CD4-positive, alpha-beta T cell treated with Interferon alpha-2 for 1 hour (primary cell): ENCODE results near the gene DSCAML1.

Experiments
- DNase-seq, 2 donors: peaks; one replicate each; pipeline ENCODE4 v3.0.0-alpha.2; 2020 to 2022

Gene DSCAML1

DNA sequence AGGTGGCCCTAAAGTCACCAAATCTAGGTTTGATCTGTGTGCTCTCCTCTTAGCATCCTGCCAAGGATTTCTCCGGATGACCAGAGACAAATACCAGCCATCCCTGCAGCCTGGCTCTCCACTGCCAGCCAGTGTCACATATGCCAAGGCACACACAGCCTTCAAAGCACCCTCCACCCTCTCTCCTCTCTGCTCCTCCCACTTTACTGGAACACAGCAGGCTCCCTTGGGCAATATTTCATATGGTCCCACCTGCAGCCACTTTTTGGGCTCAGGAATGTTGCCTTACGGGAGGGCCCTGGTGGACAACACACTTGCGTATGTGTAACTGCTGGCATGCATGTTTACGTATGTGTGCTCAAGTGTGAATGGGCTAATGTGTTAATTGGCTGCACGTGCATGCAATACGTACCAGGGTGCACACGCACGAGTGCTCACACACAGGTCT is 285.5 kb downstream of the DSCAML1 start:
- no peak for DNase-seq

DNA sequence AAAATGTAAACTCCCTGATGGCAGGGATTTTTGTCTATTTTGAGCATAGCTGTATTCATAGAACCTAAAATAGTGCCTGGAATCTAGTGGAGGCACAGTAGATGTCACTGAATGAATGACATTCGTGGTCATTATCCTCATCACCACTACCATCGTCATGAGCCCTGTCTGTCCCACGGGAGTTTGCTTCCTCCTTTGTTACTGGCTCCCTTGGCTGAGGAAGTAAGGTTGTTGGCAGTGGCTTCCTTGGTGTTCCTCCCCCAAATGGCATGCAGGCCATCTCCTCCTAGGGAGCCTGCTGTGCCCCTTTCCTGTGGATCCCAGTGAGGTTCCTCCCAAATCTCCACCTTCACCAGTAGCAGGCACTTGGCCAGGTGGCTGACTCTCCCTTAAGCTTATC is 286.4 kb downstream of the DSCAML1 start:
- DNase-seq: no peak

DNA sequence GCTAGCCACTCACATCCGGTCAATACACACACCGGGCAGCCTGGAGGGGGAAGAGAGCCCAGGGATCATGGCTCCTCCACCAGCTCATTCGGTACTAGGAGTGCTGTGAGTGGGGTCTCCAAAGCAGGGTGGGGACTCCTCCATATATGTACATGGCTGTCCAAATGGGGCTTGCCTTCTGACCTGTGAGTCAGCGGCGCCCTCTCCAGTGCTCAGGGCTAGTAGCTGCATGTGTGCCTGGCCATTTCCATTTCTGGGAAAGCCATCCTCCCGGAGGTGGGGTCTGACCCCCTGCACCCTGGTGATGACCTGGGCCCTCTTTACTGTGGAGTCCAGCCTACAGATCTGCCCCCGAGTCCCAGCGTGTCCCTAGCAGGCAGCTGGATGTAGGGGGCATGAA is 287.5 kb downstream of the DSCAML1 start:
- no peak for DNase-seq

DNA sequence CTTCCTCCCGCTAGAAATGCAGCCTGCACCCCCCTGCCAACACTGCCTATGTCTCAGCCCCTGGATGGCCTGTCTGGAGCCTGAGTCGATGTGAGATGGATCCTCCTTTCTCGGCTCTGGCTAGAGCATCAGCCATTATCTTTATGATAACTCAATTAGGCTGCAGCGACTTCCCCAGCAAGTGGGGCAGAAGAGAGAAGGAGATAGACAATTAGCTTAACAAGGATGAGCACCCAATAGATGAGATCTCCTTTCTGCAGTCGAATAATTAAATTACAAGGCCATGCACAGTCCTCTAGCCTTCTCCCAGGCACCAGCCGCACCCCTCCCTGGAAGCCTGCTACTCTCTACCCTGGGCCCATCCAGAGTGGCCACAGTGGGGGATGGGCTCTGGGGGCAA is 290.0 kb downstream of the DSCAML1 start:
- no peak for DNase-seq

DNA sequence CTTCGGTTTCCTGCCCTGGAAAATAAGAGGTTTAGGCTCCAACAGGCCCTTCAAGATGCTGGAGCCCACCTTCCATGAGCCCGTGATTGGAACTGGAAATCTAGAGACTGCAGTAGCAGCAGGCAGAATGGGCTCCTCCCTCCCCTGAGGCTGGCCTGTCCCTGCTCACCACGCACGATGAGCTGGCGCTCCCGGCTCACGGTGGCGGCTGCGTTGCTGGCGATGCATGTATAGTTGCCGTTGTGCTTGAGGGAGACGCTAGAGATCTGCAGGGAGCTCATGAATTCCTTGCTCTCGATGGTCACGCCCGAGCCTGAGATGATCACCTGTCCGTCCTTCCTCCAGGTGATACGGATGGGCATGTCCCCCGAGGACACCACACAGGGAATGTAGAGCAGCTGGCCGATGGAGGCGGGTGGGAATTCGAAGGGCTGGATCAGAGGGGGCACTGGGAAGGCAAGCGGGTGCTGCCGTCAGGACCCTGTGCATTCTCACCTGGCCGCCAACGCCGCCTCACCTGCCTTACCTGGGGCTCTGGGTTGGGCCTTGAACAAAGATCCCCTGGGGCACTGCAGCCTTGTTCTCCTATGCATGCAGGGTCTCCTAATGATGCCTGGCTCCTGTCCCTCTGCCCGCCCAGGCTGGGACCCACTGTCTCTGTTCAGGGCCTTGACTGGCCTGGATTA is 291.6 kb downstream of the DSCAML1 start:
- no peak for DNase-seq

DNA sequence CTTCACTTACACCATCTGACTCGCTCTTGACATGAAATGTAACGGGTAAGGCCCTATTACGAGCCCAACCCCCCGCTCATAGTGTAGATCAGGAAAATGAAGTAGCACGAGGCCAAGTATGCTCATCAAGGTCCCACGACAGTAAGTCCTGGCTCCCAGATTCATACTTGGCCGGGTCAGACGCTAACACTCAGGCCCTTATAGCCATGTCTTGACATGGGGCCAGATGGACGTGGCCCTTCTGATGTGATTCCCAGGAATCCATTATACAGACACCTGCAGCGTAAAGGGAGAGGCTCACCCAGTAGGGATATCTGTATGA is 294.3 kb downstream of the DSCAML1 start:
- no peak for DNase-seq

DNA sequence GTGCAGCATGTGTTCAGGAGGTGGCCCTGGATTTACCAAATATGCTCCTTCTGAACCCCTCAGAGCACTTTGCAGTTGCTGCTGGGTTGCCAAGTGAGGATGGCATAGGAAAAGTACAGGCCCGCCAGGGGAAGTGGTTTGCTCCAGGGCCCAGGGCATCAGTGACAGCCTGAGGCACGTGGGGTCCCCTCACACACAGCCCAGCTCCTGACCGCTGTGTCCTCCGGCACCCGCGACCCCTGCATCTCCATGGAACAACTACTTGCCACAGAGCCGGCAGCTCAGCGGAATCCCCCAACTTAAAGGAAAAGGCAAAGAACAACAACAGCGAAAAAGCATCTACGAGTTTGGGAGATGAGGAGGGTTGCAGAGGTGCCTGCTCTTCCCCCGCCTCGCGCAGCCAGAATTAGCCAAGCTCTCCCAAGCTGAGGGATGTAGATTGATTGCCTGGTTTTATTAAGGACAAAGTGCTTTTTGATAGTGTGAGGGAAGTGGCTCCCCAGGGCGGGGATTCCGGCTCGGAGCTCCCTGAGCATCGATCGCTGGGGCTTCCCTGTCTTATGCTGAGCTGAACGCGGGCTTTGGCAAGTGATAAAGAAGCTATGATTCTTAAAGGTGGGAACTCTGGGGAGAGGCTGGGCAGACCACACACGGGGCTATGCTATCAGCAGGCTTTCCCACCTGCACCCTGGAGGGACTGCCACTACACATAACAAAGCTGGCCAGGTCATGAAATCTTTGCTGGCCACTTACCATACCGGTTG is 294.8 kb downstream of the DSCAML1 start:
- DNase-seq: no peak

DNA sequence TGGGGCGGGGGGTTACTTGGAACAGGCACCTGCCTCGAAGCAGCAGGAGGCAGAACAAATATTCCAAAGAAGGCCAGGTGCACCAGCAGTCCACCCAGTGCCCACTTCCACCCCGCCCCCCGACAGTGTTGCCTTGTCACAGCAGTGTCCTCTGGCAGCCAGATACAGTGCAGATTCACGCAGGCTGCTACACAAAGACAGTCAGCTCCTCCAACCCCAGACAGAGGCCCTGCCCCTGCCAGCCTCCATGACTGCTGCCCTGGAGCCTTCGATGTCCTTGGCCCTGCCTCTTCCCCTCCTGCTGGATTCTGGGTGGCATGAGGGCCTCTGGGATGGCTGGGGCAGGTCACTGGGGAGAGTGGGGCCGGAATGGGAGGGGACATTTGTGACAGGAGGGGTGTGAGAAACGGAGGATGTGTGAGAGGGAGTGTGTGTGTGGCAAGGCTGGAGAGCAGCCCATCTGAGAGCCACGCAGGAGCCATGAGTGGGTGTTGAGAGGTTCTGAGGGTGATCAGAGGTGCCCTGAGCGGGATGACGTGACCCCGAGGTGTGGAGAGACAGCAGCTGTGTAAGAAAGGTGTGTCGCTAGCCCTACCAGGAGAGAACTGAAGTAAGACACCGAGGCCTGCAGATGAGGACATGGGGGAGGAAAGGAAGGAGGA is 295.6 kb downstream of the DSCAML1 start:
- no peak for DNase-seq

GRCh38 chr11:117498791-117499190 is 298.2 kb downstream of the DSCAML1 start:
- no peak for DNase-seq

DNA sequence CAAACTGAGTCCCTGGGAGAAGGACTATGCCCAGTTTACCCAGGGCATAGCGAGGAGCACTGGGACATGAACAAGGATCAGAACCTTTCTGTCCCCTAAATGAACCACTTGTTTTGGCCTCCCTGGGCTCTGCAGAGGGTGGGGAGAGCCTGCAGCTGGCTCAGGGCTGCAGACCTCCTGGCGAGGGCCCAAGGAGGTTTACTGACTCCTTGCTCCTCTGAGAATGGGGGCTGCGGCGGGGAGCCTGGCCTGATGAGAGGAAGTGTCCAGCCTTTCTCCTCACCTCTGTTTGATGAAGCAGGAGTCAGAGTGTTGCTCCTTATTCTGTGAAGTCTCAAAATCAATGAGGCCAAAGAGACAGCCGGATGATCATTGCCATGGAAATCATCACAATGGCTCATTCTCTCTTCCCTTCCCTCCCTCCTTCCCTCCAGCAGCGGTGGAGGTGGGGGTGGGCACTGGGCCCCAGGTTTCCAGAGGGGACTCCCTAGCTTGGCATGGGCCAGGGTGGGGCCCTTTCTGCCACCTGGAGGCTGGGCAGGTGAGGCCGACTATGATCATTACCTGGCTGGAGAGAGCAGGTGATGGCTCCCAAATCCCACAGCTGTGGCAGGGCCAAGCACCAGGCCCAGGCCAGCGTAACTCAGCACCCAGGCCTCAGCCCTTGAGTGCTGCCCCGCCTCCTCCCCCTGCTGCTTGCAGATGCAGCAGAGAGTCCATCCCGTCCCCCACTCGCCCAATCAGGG is 299.6 kb downstream of the DSCAML1 start:
- DNase-seq: no peak

- DNase-seq: no peak
Observed at GRCh38 chr11:117495357-117495756, 301.7 kb downstream of the DSCAML1 start.

DNA sequence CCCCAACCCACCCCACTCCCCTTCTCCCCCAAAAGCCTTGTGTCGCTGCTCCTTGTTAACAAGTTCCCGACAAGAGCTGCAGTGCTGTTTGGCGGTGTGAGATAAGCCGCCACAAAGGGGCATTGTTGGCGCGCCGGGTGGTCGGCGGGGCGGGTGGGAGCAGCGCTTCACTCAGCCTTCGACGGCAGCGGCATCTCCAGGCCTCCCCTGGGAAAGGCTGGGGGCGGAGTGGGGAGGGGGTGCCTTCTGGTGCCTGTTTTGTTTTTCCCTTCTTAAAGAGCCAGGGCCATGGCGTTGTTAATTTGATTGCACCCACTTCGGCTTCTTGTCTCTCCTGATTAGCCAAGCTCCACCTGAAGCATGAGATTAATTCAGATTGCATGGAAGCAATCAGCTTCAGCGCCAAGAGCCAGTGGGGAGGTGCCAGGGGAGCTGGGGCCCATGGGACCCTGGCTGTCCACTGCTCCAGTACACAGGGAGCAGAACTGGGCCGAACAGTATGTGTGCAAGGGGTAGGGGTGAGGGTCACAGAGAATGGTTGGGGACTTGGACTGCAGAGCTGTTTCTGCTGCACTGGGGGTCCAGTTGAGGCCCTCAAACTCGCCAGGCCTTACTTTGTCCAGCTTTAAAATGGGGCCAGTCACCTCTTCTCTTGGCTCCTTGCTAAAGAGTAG is 304.3 kb downstream of the DSCAML1 start:
- no peak for DNase-seq

DNA sequence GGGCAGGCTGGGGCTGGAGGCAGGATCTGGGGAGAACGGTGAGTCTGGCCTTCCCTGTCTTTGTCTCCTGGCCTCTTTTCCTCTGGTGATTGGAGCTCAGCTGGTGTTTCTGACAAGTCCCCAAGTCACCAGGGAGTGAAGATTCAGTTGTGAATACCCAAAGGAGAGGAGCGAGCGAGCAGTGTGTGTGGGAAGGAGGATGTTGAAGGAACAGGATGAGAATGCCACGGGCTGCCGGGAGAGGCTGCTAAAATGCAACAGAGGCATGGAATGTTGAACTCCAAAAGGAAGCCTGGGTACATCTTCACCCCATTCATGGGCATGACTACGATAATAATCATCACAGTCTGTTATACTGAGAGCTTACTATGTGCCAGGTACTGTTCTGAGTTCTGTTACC is 306.1 kb downstream of the DSCAML1 start:
- no peak for DNase-seq

DNA sequence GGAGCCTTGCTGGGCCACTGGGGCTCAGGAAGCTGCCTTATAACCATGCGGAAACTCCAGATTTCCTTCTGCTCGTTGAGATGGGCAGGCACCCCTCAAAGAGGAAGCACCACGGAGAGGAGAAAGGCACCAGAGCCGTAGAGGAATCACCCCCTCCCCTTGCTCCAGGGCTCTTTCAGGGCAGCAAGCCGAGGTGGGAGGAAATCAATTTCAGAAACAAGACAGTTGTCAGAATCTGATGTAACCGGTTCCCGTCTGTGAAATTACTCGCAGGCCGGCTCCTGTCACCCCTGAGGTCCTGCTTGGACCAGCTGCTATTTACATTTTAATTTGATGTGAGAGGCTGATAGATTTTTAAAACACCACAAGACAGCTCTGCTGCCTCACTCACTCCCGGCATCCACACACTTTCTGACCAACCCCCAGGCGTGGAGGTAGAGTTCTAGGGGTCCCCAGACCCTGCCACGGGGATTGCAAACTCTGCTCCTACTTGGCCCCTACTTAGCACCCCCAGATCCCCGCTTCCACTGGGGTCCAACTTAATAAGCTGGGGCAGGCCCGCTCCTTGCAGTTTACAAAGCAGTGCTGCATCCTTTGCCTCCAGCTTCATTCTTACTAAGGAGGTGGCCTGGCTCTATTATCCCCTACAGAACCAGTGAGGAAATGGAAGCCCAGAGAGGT is 306.9 kb downstream of the DSCAML1 start:
- no peak for DNase-seq

- no peak for DNase-seq
Observed at GRCh38 chr11:117488996-117489952, 307.7 kb downstream of the DSCAML1 start.

DNA sequence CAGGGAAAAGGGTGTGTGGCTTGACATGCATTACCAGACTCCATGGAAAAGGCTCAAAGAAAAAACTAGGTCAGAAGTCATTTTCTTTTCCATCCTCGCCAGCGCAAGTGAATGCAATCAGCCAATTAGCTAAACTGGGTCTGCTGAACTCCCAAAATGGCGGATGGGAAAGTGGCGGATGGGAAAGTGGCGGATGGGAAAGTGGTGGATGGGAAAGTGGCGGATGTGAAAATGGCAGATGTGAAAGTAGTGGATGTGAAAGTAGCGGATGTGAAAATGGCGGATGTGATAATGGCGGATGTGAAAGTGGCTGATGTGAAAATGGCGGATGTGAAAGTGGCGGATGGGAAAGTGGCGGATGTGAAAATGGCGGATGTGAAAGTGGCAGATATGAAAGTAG is 311.0 kb downstream of the DSCAML1 start:
- no peak for DNase-seq

DNA sequence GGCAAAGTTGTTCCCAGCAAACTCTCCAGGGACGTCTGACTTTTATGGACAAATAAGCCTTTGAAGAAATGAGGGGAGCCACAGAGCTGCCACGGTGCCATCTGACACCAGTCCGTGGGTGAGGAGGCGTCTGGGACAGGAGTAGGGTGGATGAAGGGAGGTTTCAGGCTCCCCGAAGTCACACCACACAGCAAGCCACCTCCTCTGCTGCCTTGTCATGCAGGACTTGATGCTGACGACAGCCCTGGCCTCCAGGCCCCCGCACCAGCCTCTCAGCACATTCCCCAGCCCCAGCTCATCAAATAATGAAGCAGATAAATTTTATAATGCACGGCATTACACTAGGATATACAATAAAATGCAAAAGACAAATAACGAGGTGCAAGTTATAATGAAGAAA is 312.9 kb downstream of the DSCAML1 start:
- no peak for DNase-seq

GRCh38 chr11:117483372-117483771 is 313.6 kb downstream of the DSCAML1 start:
- no peak for DNase-seq

- no peak for DNase-seq
Observed at GRCh38 chr11:117482881-117483280, 314.1 kb downstream of the DSCAML1 start.

DNA sequence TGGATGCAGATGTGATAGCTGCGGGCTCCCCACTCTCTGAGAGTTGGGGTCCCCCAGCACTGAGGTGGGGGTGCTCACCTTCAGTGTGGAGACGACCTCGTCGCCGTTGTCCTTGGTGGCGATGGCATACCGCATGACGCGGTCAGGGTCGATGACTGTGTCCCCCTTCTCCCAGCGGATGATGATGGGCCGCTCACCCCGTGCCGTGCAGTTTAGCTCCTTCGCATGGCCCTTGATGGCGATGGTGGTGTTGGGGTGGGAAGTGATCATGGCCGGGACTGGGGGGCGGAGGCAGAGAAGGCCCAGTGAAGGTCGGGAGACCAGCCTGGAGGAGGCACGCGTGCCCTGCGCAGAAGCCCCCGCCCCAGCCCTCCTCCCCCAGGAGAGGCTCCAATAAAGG is 315.1 kb downstream of the DSCAML1 start:
- DNase-seq: no peak

DNA sequence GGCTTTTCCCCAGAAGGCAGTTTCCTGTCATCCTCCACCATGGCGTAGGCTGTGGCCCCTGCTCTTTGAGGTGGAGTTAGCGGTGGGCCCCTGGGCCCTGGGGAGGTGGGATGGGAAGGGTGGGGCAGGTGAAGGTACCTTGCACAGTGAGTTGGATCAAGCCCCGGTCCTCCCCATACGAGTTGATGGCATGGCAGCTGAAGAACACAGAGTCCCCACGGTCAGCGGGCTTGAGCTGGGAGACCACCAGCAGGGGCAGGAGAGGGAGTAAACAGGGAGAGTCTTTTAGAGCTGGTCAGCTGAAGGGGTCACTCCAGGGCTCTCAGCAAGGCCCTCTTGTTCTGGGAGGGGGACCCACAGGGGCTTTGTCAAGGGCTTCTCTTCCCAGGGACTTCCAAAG is 316.0 kb downstream of the DSCAML1 start:
- no peak for DNase-seq
